IMR-90 (cell line): ENCODE measurements around the gene ST6GALNAC3. TPM values are rescaled to one million over a fixed set of nuclear protein-coding genes. Genes with fewer than 3 reads are reported as not detected.

Source experiments
- ATAC-seq: fragments of 200-7000 bp; cut with Tn5 transposase; 2 replicates; pipeline ENCODE4 v1.9.1; 2020; ENCODE audit warnings: low read depth, mild to moderate bottlenecking, moderate library complexity
- BruUV-seq: library from RNA; stranded (reverse); fragments of 400-500 nt; replicated peaks from 2 replicates; lab custom pipeline; 2021; lab: Mats Ljungman, UMichigan
- CTCF ChIA-PET: fragments of 300-600 bp; formaldehyde crosslinking; extraction: SDS; loops from one replicate; lab custom pipeline; 2021; ENCODE audit warnings: antibody characterized with exemption; lab: Yijun Ruan, JAX
- POLR2A ChIA-PET: fragments of 300-600 bp; sonication (Branson Sonifier 250); formaldehyde crosslinking; loops from one replicate; lab custom pipeline; 2022; ENCODE audit warnings: antibody characterized with exemption; ENCODE audit not compliant: unreplicated experiment; lab: Charles Lee
- DNase-seq: peaks from one replicate; pipeline ENCODE4 v3.0.0; 2013
- H2AFZ ChIP-seq: replicated peaks from 2 replicates; pipeline ENCODE3; 2013; ENCODE audit warnings: low read length, mild to moderate bottlenecking; ENCODE audit not compliant: poor library complexity
- H2AK5ac ChIP-seq: 2 replicates; pipeline ENCODE4 v1.6.1; 2013; ENCODE audit warnings: low read depth, low read length, inconsistent platforms
- H2AK9ac ChIP-seq: replicated peaks from 2 replicates; pipeline ENCODE3; 2013; ENCODE audit warnings: mild to moderate bottlenecking, low read depth, low read length, moderate library complexity; ENCODE audit not compliant: poor library complexity
- H2BK120ac ChIP-seq: 2 replicates; pipeline ENCODE4 v1.6.1; 2013; ENCODE audit warnings: low read depth, low read length, inconsistent platforms
- H2BK15ac ChIP-seq: 3 replicates; pipeline ENCODE4 v1.6.1; 2013; ENCODE audit warnings: low read depth, low read length, inconsistent platforms
- H2BK20ac ChIP-seq: 2 replicates; pipeline ENCODE4 v1.6.1; 2013; ENCODE audit warnings: low read depth, mild to moderate bottlenecking, inconsistent platforms, low read length, moderate library complexity
- H2BK5ac ChIP-seq: 2 replicates; pipeline ENCODE4 v1.6.1; 2013; ENCODE audit warnings: mild to moderate bottlenecking, low read depth, low read length, inconsistent platforms; ENCODE audit not compliant: poor library complexity, severe bottlenecking
- H3K14ac ChIP-seq: replicated peaks from 2 replicates; pipeline ENCODE4 v1.6.1; 2013; ENCODE audit warnings: low read depth, low read length, inconsistent platforms
- H3K18ac ChIP-seq: 2 replicates; pipeline ENCODE4 v1.6.1; 2013; ENCODE audit warnings: low read depth, low read length, control low read depth
- H3K23ac ChIP-seq: 2 replicates; pipeline ENCODE4 v1.6.1; 2013; ENCODE audit warnings: low read depth, low read length, inconsistent platforms
- H3K27ac ChIP-seq: 2 replicates; pipeline ENCODE4 v1.5.1; 2013; ENCODE audit warnings: mild to moderate bottlenecking, control low read depth, low read length; ENCODE audit not compliant: insufficient read depth
- H3K27me3 ChIP-seq: 2 replicates; pipeline ENCODE4 v1.6.1; 2013; ENCODE audit warnings: low read length; ENCODE audit not compliant: control insufficient read depth, insufficient read depth
- H3K36me3 ChIP-seq: 2 replicates; pipeline ENCODE4 v1.6.1; 2013; ENCODE audit warnings: low read length, mixed read lengths; ENCODE audit not compliant: control insufficient read depth, insufficient read depth
- H3K4ac ChIP-seq: 2 replicates; pipeline ENCODE4 v1.6.1; 2013; ENCODE audit warnings: low read depth, low read length, inconsistent platforms
- H3K4me1 ChIP-seq: 2 replicates; pipeline ENCODE4 v1.6.1; 2013; ENCODE audit warnings: low read length, mixed read lengths; ENCODE audit not compliant: control insufficient read depth, insufficient read depth
- H3K4me2 ChIP-seq: 2 replicates; pipeline ENCODE4 v1.6.1; 2013; ENCODE audit warnings: low read depth, mild to moderate bottlenecking, control low read depth, low read length, moderate library complexity
- H3K4me3 ChIP-seq: 2 replicates; pipeline ENCODE4 v1.5.1; 2013; ENCODE audit warnings: low read depth, mild to moderate bottlenecking, control low read depth, low read length, moderate library complexity; ENCODE audit not compliant: insufficient read depth
- H3K56ac ChIP-seq: 2 replicates; pipeline ENCODE4 v1.6.1; 2013; ENCODE audit warnings: low read length, inconsistent platforms; ENCODE audit not compliant: insufficient read depth; ENCODE audit errors: extremely low read depth
- H3K79me1 ChIP-seq, 2 experiments: 2 replicates each; pipeline ENCODE4 v1.6.1; 2013; ENCODE audit warnings: low read length in 2 of 2, inconsistent platforms in 1 of 2, low read depth in 1 of 2
- H3K9ac ChIP-seq: 2 replicates; pipeline ENCODE4 v1.6.1; 2013; ENCODE audit warnings: low read depth, low read length, control low read depth
- H3K9me1 ChIP-seq: 2 replicates; pipeline ENCODE4 v1.6.1; 2013; ENCODE audit warnings: low read length, inconsistent platforms; ENCODE audit not compliant: insufficient read depth
- H3K9me3 ChIP-seq: 2 replicates; pipeline ENCODE4 v1.6.1; 2013; ENCODE audit warnings: low read length; ENCODE audit not compliant: control insufficient read depth, insufficient read depth
- H4K20me1 ChIP-seq: 2 replicates; pipeline ENCODE4 v1.6.1; 2013; ENCODE audit warnings: low read length, inconsistent platforms; ENCODE audit not compliant: insufficient read depth
- H4K5ac ChIP-seq: 2 replicates; pipeline ENCODE4 v1.6.1; 2013; ENCODE audit warnings: mild to moderate bottlenecking, low read depth, low read length, control low read depth
- H4K8ac ChIP-seq, 2 experiments: 2 replicates each; pipeline ENCODE4 v1.6.1; 2013; ENCODE audit warnings: low read depth in 2 of 2, low read length in 2 of 2, control low read depth in 1 of 2, inconsistent platforms in 1 of 2
- H4K91ac ChIP-seq: 2 replicates; pipeline ENCODE4 v1.6.1; 2013; ENCODE audit warnings: low read depth, low read length, inconsistent platforms; ENCODE audit not compliant: insufficient read depth
- BHLHE40 ChIP-seq: fragments of 150-350 bp; IDR thresholded peaks from 2 replicates; pipeline ENCODE4 v1.6.1; 2016; ENCODE audit warnings: mild to moderate bottlenecking, low read depth, low read length
- CHD1 ChIP-seq: IDR thresholded peaks from 2 replicates; pipeline ENCODE4 v1.6.1; 2012; ENCODE audit warnings: low read depth, low read length, improper control_type of control experiment
- FOS ChIP-seq: fragments of 150-350 bp; IDR thresholded peaks from 2 replicates; pipeline ENCODE4 v1.6.1; 2016; ENCODE audit warnings: low read depth, low read length
- MAFK ChIP-seq: IDR thresholded peaks from 2 replicates; pipeline ENCODE4 v1.6.1; 2012; ENCODE audit warnings: low read depth, low read length, improper control_type of control experiment
- MAZ ChIP-seq: IDR thresholded peaks from 2 replicates; pipeline ENCODE4 v1.6.1; 2012; ENCODE audit warnings: low read depth, mild to moderate bottlenecking, low read length, improper control_type of control experiment, moderate library complexity, borderline replicate concordance
- MXI1 ChIP-seq: IDR thresholded peaks from 2 replicates; pipeline ENCODE4 v1.6.1; 2012; ENCODE audit warnings: low read depth, mild to moderate bottlenecking, low read length, moderate library complexity, borderline replicate concordance
- NFE2L2 ChIP-seq: fragments of 150-350 bp; IDR thresholded peaks from 2 replicates; pipeline ENCODE4 v1.6.1; 2016; ENCODE audit warnings: low read depth, mild to moderate bottlenecking, low read length
- RAD21 ChIP-seq: IDR thresholded peaks from 2 replicates; pipeline ENCODE4 v1.6.1; 2012; ENCODE audit warnings: low read length, improper control_type of control experiment
- RCOR1 ChIP-seq: IDR thresholded peaks from 2 replicates; pipeline ENCODE4 v1.6.1; 2012; ENCODE audit warnings: mild to moderate bottlenecking, low read length, improper control_type of control experiment; ENCODE audit not compliant: insufficient replicate concordance
- RFX5 ChIP-seq: IDR thresholded peaks from 2 replicates; pipeline ENCODE4 v1.8.0; 2012; ENCODE audit warnings: low read depth, mild to moderate bottlenecking, low read length, moderate library complexity
- WGBS, 2 experiments: methylation state at CpG; one replicate each; pipeline versions ENCODE4 v1.1.5 to v1.1.7; 2013; ENCODE audit warnings: missing lambda C conversion rate in 2 of 2; ENCODE audit not compliant: insufficient read length in 1 of 2; ENCODE audit errors: extremely low coverage in 2 of 2; 5-methylcytosine and 5-hydroxymethylcytosine counted together
- dilution Hi-C: fragments of 300-500 bp; cut with HindIII; formaldehyde crosslinking; loops from one replicate; pipeline ENCODE4 v1.14.3; 2018; ENCODE audit warnings: low sequenced_read_pairs; ENCODE audit not compliant: unreplicated experiment
- in situ Hi-C: fragments of 300-500 bp; cut with MboI; formaldehyde crosslinking; loops from 3 replicates; pipeline ENCODE4 v1.14.3; 2019; ENCODE audit warnings: low sequenced_read_pairs, inconsistent platforms, mixed read lengths
- intact Hi-C: fragments of 100-400 bp; cut with micrococcal nuclease; formaldehyde crosslinking; loops from 2 replicates; pipeline ENCODE4 v1.10.0; 2022
- polyA plus RNA-seq, 3 experiments: library from polyadenylated mRNA; depleted of rRNA; stranded (reverse); fragments of >200 nt; gene quantifications; 2 replicates each; pipeline ENCODE4 v1.2.3, GENCODE V29; 2012; ENCODE audit warnings: low replicate concordance in 1 of 3
- total RNA-seq: library from RNA; depleted of rRNA; stranded (reverse); fragments of >200 nt; gene quantifications from 2 replicates; pipeline ENCODE4 v1.2.3, GENCODE V29; 2012
- TF ChIP-seq, protein P1 (sequence below): conservative IDR thresholded peaks from 2 replicates; pipeline ENCODE4 v1.5.1; 2012; ENCODE audit warnings: mild to moderate bottlenecking, low read depth, low read length, improper control_type of control experiment
- TF ChIP-seq, protein P2 (sequence below): fragments of 150-350 bp; IDR thresholded peaks from 2 replicates; pipeline ENCODE4 v1.6.1; 2016; ENCODE audit warnings: low read depth, mild to moderate bottlenecking, low read length, moderate library complexity, borderline replicate concordance

ST6GALNAC3 gene
- total and polyA plus RNA-seq, 2 of the 4 experiments (the other 2 are of a cell fraction): 0.65 to 1.3 TPM

DNA sequence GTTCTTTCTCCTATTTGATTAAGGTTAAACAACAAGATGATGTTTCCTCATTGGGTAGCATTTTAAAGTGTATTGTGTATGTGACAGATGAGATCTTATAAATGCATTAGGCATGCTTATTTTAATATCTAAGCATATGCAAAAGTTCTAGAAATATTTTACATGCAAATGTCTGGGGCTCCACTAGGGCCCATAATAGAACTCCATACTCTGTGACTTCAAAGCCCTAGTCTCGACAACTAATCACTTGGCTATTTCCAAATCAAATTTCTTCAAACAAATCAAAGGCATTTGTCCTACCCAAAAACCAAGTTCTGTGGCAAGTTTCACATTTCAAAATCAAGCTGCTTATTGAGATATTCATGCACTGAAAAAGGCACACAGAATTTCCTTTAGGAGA, 407.1 kb downstream of the ST6GALNAC3 start:
- Histone ChIP-seq H2BK15ac (no peak overlapping the region), H3K18ac (no peak overlapping the region), H2AFZ (no peak overlapping the region), H3K14ac (no peak overlapping the region), H3K9ac (no peak overlapping the region), H3K27ac (no peak overlapping the region), H4K8ac (no peak overlapping the region), H3K36me3 (no peaks in the 10 kb centered on the region), H3K23ac (no peak overlapping the region), H2BK5ac (no peak overlapping the region), H2BK20ac (no peak overlapping the region), H3K79me1 (no peaks in the 10 kb centered on the region), H4K91ac (no peak overlapping the region), H2AK5ac (no peak overlapping the region), H3K4ac (no peak overlapping the region), H4K20me1 (no peaks in the 10 kb centered on the region), H3K56ac (no peak overlapping the region), H3K4me3 (no peak overlapping the region), H3K9me1 (no peaks in the 10 kb centered on the region), H3K27me3 (no peaks in the 10 kb centered on the region), H4K5ac (no peak overlapping the region), H2BK120ac (no peak overlapping the region), H3K4me1 (no peaks in the 10 kb centered on the region), H3K9me3 (no peaks in the 10 kb centered on the region), H3K4me2 (no peak overlapping the region), H2AK9ac (no peak overlapping the region)
- ChIA-PET POLR2A (no interaction called here), CTCF (no interaction called here)
- TF ChIP-seq NFE2L2 (no peak), RAD21 (no peak), RCOR1 (no peak), FOS (no peak), BHLHE40 (no peak), MAFK (no peak), RFX5 (no peak), MAZ (no peak), MXI1 (no peak), CHD1 (no peak)
- TF ChIP-seq, protein P1, sequence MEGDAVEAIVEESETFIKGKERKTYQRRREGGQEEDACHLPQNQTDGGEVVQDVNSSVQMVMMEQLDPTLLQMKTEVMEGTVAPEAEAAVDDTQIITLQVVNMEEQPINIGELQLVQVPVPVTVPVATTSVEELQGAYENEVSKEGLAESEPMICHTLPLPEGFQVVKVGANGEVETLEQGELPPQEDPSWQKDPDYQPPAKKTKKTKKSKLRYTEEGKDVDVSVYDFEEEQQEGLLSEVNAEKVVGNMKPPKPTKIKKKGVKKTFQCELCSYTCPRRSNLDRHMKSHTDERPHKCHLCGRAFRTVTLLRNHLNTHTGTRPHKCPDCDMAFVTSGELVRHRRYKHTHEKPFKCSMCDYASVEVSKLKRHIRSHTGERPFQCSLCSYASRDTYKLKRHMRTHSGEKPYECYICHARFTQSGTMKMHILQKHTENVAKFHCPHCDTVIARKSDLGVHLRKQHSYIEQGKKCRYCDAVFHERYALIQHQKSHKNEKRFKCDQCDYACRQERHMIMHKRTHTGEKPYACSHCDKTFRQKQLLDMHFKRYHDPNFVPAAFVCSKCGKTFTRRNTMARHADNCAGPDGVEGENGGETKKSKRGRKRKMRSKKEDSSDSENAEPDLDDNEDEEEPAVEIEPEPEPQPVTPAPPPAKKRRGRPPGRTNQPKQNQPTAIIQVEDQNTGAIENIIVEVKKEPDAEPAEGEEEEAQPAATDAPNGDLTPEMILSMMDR: no peak
- TF ChIP-seq, protein P2, sequence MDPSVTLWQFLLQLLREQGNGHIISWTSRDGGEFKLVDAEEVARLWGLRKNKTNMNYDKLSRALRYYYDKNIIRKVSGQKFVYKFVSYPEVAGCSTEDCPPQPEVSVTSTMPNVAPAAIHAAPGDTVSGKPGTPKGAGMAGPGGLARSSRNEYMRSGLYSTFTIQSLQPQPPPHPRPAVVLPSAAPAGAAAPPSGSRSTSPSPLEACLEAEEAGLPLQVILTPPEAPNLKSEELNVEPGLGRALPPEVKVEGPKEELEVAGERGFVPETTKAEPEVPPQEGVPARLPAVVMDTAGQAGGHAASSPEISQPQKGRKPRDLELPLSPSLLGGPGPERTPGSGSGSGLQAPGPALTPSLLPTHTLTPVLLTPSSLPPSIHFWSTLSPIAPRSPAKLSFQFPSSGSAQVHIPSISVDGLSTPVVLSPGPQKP: no peak
- dilution Hi-C loops (no loop called here), intact Hi-C loops (no loop called here), in situ Hi-C loops (no loop called here)
- no CpG with 5 or more reads among the region's 1 CpG for WGBS, 2 experiments
- DNase-seq (no peak), ATAC-seq (no peak)
- BruUV-seq: no TSS peak
